Measurements from ENCODE around the gene C2orf76.

C2orf76 gene

GRCh38 chr2:119337749-119338148 is 28.9 kb downstream of the C2orf76 start:
- no peak for DNase-seq (ENCODE audit: low spot score)

- DNase-seq (ENCODE audit: low spot score) = no peak
These were observed 32.8 kb downstream of the C2orf76 start for GRCh38 chr2:119333833-119334232.

GRCh38 chr2:119333360-119333759 is 33.3 kb downstream of the C2orf76 start:
- DNase-seq (ENCODE audit: low spot score) = no peak

GRCh38 chr2:119332953-119333352 is 33.7 kb downstream of the C2orf76 start:
- DNase-seq (ENCODE audit: low spot score) = no peak

GRCh38 chr2:119327431-119327830 is 39.2 kb downstream of the C2orf76 start:
- no peak for DNase-seq (ENCODE audit: low spot score)

- DNase-seq (ENCODE audit: low spot score) = no peak
These were observed 39.7 kb downstream of the C2orf76 start for GRCh38 chr2:119326938-119327337.

GRCh38 chr2:119324685-119325270 is 41.9 kb downstream of the C2orf76 start:
- no peak for DNase-seq (ENCODE audit: low spot score)

GRCh38 chr2:119323459-119323858 is 43.2 kb downstream of the C2orf76 start:
- DNase-seq (ENCODE audit: low spot score) = no peak

GRCh38 chr2:119319593-119319992 is 47.0 kb downstream of the C2orf76 start:
- no peak for DNase-seq (ENCODE audit: low spot score)

- DNase-seq (ENCODE audit: low spot score) = no peak
These were observed 49.1 kb downstream of the C2orf76 start for GRCh38 chr2:119317554-119317953.

- DNase-seq (ENCODE audit: low spot score) = no peak
These were observed 50.6 kb downstream of the C2orf76 start for GRCh38 chr2:119316066-119316465.

GRCh38 chr2:119315241-119315925 is 51.3 kb downstream of the C2orf76 start:
- DNase-seq (ENCODE audit: low spot score) = no peak

GRCh38 chr2:119311831-119312230 is 54.8 kb downstream of the C2orf76 start:
- DNase-seq (ENCODE audit: low spot score) = no peak

GRCh38 chr2:119311371-119311770 is 55.3 kb downstream of the C2orf76 start:
- DNase-seq (ENCODE audit: low spot score) = no peak

- no peak for DNase-seq (ENCODE audit: low spot score)
These were observed 57.8 kb downstream of the C2orf76 start for GRCh38 chr2:119308793-119309330.

- DNase-seq (ENCODE audit: low spot score) = no peak
These were observed 59.1 kb downstream of the C2orf76 start for GRCh38 chr2:119307419-119308140.

- no peak for DNase-seq (ENCODE audit: low spot score)
These were observed 60.4 kb downstream of the C2orf76 start for GRCh38 chr2:119306196-119306590.

- no peak for DNase-seq (ENCODE audit: low spot score)
These were observed 61.0 kb downstream of the C2orf76 start for GRCh38 chr2:119305497-119306195.

GRCh38 chr2:119304847-119305246 is 61.8 kb downstream of the C2orf76 start:
- DNase-seq (ENCODE audit: low spot score) = no peak

GRCh38 chr2:119301413-119301812 is 65.2 kb downstream of the C2orf76 start:
- DNase-seq (ENCODE audit: low spot score) = no peak

GRCh38 chr2:119295688-119296375 is 70.8 kb downstream of the C2orf76 start:
- no peak for DNase-seq (ENCODE audit: low spot score)

- DNase-seq (ENCODE audit: low spot score) = no peak
These were observed 72.0 kb downstream of the C2orf76 start for GRCh38 chr2:119294671-119295070.

All from AG08395 (cell line).